Calu3 (cell line): ENCODE measurements around the gene WNT7A. TPM values are rescaled to one million over a fixed set of nuclear protein-coding genes. Genes with fewer than 3 reads are reported as not detected.

ENCODE experiments used
- BruUV-seq: library from RNA; stranded (reverse); fragments of 400-500 nt; replicated peaks from 2 replicates; lab custom pipeline; 2021; lab: Mats Ljungman, UMichigan
- CTCF ChIA-PET: fragments of 300-600 bp; sonication (Branson Sonifier 250); formaldehyde crosslinking; loops from one replicate; lab custom pipeline; 2022; ENCODE audit warnings: antibody characterized with exemption; lab: Charles Lee
- DNase-seq: peaks from one replicate; pipeline ENCODE4 v3.0.0; 2022
- H3K27ac Mint-ChIP-seq: one replicate; pipeline ENCODE4 v1.8.0; 2022; ENCODE audit warnings: mixed read lengths; ENCODE audit not compliant: unreplicated experiment
- H3K27me3 Mint-ChIP-seq: one replicate; pipeline ENCODE4 v1.8.0; 2022; ENCODE audit warnings: mixed read lengths; ENCODE audit not compliant: unreplicated experiment
- H3K36me3 Mint-ChIP-seq: one replicate; pipeline ENCODE4 v1.8.0; 2022; ENCODE audit warnings: mild to moderate bottlenecking, moderate library complexity, mixed read lengths; ENCODE audit not compliant: insufficient read depth, unreplicated experiment
- H3K4me1 Mint-ChIP-seq: one replicate; pipeline ENCODE4 v1.8.0; 2022; ENCODE audit warnings: mild to moderate bottlenecking, low read depth, mixed read lengths; ENCODE audit not compliant: unreplicated experiment
- H3K4me3 Mint-ChIP-seq: one replicate; pipeline ENCODE4 v1.8.0; 2022; ENCODE audit warnings: mild to moderate bottlenecking, low read depth, moderate library complexity, mixed read lengths; ENCODE audit not compliant: unreplicated experiment
- H3K9me3 Mint-ChIP-seq: one replicate; pipeline ENCODE4 v1.8.0; 2022; ENCODE audit warnings: low read depth, mixed read lengths; ENCODE audit not compliant: unreplicated experiment
- intact Hi-C: fragments of 100-400 bp; cut with micrococcal nuclease; formaldehyde crosslinking; loops from one replicate; pipeline ENCODE4 v1.10.0; 2022; ENCODE audit not compliant: unreplicated experiment
- total RNA-seq: library from RNA; stranded (reverse); gene quantifications from 2 replicates; pipeline ENCODE4 v1.2.3, GENCODE V29; 2022
- TF ChIP-seq, protein P1 (sequence below): fragments of 200-600 bp; IDR thresholded peaks from one replicate; pipeline ENCODE4 v1.8.0; 2022; ENCODE audit warnings: antibody characterized with exemption; ENCODE audit not compliant: unreplicated experiment

Gene WNT7A
- total RNA-seq, 1 experiment from 2014 or later = 3.5 TPM

DNA sequence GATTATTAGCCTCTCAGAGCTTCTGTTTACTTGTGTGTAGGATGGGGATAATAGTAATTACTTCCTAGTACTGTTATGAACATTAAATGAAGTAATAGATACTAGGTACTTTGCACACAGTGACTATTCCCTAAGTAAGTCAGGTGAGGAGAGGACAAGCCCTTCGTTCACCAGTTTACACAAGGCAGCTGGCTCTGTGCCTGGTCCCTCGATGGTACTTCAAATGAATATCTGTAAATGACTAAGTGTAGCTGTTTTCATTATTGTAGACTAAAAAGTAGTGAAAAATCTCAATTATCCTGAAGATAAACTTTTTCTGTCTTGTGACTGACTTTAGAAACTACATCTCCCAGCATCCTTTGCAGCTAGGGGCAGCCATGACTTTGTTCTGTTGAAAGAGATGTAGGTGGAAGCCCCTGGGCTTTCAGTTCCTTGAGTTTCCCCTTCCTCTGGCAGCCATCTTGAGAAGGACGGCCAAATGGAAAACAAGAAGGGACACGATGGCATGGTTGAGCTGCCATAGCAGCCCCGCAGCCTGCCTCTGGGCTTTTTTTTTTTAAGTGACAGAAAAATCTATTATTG lies 11.7 kb upstream of the WNT7A start:
- peaks cover 32% of the 10 kb centered on the region for H3K27me3 Mint-ChIP-seq
- BruUV-seq = no TSS peak
- peaks cover 16% of the 10 kb centered on the region for H3K36me3 Mint-ChIP-seq
- H3K9me3 Mint-ChIP-seq = no peaks in the 10 kb centered on the region
- CTCF ChIA-PET = interaction anchor here (0.7 kb wide), 1 partner anchor 1000 kb away, joined by 3 read pairs; no protein-coding TSS in a partner anchor
- H3K4me1 Mint-ChIP-seq = peaks cover 8% of the 10 kb centered on the region
- no peak overlapping the region for H3K27ac Mint-ChIP-seq
- DNase-seq = no peak
- H3K4me3 Mint-ChIP-seq = no peak overlapping the region
- TF ChIP-seq, protein P1, sequence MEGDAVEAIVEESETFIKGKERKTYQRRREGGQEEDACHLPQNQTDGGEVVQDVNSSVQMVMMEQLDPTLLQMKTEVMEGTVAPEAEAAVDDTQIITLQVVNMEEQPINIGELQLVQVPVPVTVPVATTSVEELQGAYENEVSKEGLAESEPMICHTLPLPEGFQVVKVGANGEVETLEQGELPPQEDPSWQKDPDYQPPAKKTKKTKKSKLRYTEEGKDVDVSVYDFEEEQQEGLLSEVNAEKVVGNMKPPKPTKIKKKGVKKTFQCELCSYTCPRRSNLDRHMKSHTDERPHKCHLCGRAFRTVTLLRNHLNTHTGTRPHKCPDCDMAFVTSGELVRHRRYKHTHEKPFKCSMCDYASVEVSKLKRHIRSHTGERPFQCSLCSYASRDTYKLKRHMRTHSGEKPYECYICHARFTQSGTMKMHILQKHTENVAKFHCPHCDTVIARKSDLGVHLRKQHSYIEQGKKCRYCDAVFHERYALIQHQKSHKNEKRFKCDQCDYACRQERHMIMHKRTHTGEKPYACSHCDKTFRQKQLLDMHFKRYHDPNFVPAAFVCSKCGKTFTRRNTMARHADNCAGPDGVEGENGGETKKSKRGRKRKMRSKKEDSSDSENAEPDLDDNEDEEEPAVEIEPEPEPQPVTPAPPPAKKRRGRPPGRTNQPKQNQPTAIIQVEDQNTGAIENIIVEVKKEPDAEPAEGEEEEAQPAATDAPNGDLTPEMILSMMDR = no peak
- intact Hi-C loops = no loop called here

DNA sequence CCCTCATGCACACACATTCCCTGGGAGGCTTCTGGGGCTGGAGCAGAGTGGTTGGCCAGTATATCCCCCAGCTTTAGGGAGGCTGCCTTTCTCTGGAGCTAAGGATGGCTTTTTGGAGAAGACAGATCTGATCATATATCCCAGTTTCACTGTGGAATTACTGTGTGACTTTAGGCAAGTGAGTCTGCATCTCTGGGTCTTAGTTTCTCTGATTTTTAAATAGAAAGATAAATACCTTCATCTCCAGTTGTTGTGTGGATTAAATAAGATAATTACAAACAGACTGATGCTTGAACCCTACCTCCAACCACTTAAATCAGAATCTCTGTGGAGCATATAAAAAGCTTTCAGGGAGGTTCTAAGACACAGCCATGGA lies 11.1 kb upstream of the WNT7A start:
- Mint-ChIP-seq H3K4me1 (peaks cover 2% of the 10 kb centered on the region), H3K27ac (no peak overlapping the region), H3K36me3 (peaks cover 15% of the 10 kb centered on the region), H3K4me3 (no peak overlapping the region), H3K27me3 (peaks cover 33% of the 10 kb centered on the region), H3K9me3 (no peaks in the 10 kb centered on the region)
- CTCF ChIA-PET = no interaction called here
- intact Hi-C loops = no loop called here
- BruUV-seq = no TSS peak
- TF ChIP-seq, protein P1 = no peak
- DNase-seq = no peak

DNA sequence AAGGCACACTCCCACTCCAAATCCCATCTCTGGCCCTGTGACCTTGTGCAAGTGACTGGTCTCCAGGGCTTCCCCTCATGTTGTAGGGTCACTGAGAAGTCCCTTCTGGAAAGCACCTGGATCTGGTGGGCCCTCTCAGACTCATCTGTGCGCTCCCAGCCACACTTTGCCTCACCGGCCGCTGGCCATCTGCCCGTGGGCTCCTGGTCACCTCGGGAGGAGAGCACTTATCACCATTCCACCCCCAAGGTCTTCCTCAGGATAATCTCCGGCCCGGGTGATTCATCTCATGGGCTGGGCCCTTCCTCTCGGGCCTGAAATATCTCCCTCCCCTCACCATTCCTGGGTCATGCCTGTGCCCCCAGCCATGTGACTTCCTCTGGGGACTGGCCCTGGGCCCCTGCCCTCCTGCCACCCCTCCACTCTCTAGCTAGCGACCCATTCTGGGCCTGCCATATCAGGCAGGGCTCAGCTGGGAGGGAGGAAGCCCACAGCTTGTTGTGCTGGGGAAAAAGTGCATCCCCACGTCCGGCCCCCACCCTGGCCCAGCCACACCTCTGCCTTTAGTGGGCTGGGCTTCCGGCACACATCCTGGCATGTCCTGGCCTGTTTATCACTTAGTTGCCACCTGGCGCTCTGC lies 10.6 kb upstream of the WNT7A start:
- Mint-ChIP-seq H3K27me3 (peaks cover 38% of the 10 kb centered on the region), H3K4me3 (no peak overlapping the region), H3K36me3 (peaks cover 10% of the 10 kb centered on the region), H3K9me3 (no peaks in the 10 kb centered on the region), H3K27ac (no peak overlapping the region), H3K4me1 (no peaks in the 10 kb centered on the region)
- DNase-seq = no peak
- intact Hi-C loops = no loop called here
- TF ChIP-seq, protein P1 = no peak
- CTCF ChIA-PET = interaction anchor here (0.6 kb wide), 1 partner anchor 442 kb away, joined by 3 read pairs; no protein-coding TSS in a partner anchor
- BruUV-seq = no TSS peak

DNA sequence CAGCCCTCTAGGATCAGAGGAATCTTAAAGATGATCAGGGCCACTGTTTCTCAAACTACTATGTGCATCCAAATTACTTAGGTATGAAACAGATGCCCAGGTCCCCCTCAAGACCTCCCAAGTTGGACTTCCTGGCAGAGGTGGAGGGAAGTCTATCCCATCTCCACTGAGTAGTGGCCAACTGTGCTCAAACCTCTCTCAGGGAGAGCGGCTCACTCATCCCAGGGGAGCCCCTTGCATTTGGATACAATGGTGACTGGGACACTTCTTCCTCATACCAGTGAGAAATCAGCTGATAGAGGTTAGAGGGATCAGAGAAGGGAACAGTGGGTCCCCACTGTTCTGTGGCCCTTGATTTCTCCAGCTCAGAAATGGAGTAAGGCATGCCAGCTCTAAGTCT lies 8.7 kb upstream of the WNT7A start:
- CTCF ChIA-PET = no interaction called here
- no TSS peak for BruUV-seq
- H3K27ac Mint-ChIP-seq = no peak overlapping the region
- intact Hi-C loops = loop anchor here (10.0 kb wide), 1 partner anchor 394 kb away; no protein-coding TSS in a partner anchor
- no peak for DNase-seq
- H3K27me3 Mint-ChIP-seq = peaks cover 57% of the 10 kb centered on the region
- H3K4me3 Mint-ChIP-seq = no peak overlapping the region
- H3K4me1 Mint-ChIP-seq = no peaks in the 10 kb centered on the region
- TF ChIP-seq, protein P1 = no peak
- no peaks in the 10 kb centered on the region for H3K9me3 Mint-ChIP-seq
- H3K36me3 Mint-ChIP-seq = no peaks in the 10 kb centered on the region
